Neural crest cell (in vitro differentiated cells): ENCODE results near the gene CYP11A1. TPM values are rescaled to one million over a fixed set of nuclear protein-coding genes. Genes with fewer than 3 reads are reported as not detected.

Experiments
- DNase-seq: peaks from one replicate; pipeline ENCODE4 v3.0.0; 2021; ENCODE audit warnings: low read depth, mixed read lengths, low spot score
- H3K27ac Mint-ChIP-seq: one replicate; pipeline ENCODE4 v1.8.0; 2021; ENCODE audit warnings: mild to moderate bottlenecking, mixed read lengths; ENCODE audit not compliant: unreplicated experiment
- H3K27me3 Mint-ChIP-seq: 2 replicates; pipeline ENCODE4 v1.8.0; 2021; ENCODE audit warnings: low read depth, mild to moderate bottlenecking, mixed read lengths
- H3K36me3 Mint-ChIP-seq: 2 replicates; pipeline ENCODE4 v1.8.0; 2021; ENCODE audit warnings: low read depth, mild to moderate bottlenecking, mixed read lengths
- H3K4me1 Mint-ChIP-seq: 2 replicates; pipeline ENCODE4 v1.8.0; 2021; ENCODE audit warnings: mixed read lengths
- H3K4me3 Mint-ChIP-seq: one replicate; pipeline ENCODE4 v1.8.0; 2021; ENCODE audit warnings: mild to moderate bottlenecking, mixed read lengths
- H3K9me3 Mint-ChIP-seq: 2 replicates; pipeline ENCODE4 v1.8.0; 2021; ENCODE audit warnings: mixed read lengths
- CTCF ChIP-seq: fragments of 200-600 bp; sonication (generic); conservative IDR thresholded peaks from 2 replicates; pipeline ENCODE4 v1.5.0; 2021; ENCODE audit warnings: antibody characterized with exemption, mild to moderate bottlenecking
- total RNA-seq: library from RNA; stranded (reverse); gene quantifications from 2 replicates; pipeline ENCODE4 v1.2.1, GENCODE V29; 2021

CYP11A1 gene
- total RNA-seq, 1 donor from 2014 or later, result 0.77 TPM

- no peaks in the 10 kb centered on the region for H3K27me3 Mint-ChIP-seq
- no peaks in the 10 kb centered on the region for H3K36me3 Mint-ChIP-seq
- DNase-seq, result no peak
- H3K4me1 Mint-ChIP-seq, result peaks cover 16% of the 10 kb centered on the region
- no peak overlapping the region for H3K4me3 Mint-ChIP-seq
- TF ChIP-seq CTCF, result no peak
- peak overlapping the region; percentile 85 for H3K27ac Mint-ChIP-seq
- H3K9me3 Mint-ChIP-seq, result no peaks in the 10 kb centered on the region
These were observed 22.4 kb downstream of the CYP11A1 start for GRCh38 chr15:74345051-74345450.

GRCh38 chr15:74343797-74344127 lies 23.7 kb downstream of the CYP11A1 start:
- no peak overlapping the region for H3K27ac Mint-ChIP-seq
- no peaks in the 10 kb centered on the region for H3K36me3 Mint-ChIP-seq
- no peak overlapping the region for H3K4me3 Mint-ChIP-seq
- no peaks in the 10 kb centered on the region for H3K27me3 Mint-ChIP-seq
- H3K9me3 Mint-ChIP-seq, result no peaks in the 10 kb centered on the region
- no peak for DNase-seq
- peaks cover 16% of the 10 kb centered on the region for H3K4me1 Mint-ChIP-seq
- no peak for TF ChIP-seq CTCF

GRCh38 chr15:74343127-74343796 lies 24.2 kb downstream of the CYP11A1 start:
- H3K9me3 Mint-ChIP-seq, result no peaks in the 10 kb centered on the region
- no peak overlapping the region for H3K27ac Mint-ChIP-seq
- TF ChIP-seq CTCF, result no peak
- DNase-seq, result no peak
- no peaks in the 10 kb centered on the region for H3K36me3 Mint-ChIP-seq
- H3K4me3 Mint-ChIP-seq, result no peak overlapping the region
- no peaks in the 10 kb centered on the region for H3K27me3 Mint-ChIP-seq
- peaks cover 16% of the 10 kb centered on the region for H3K4me1 Mint-ChIP-seq

- DNase-seq, result no peak
- Mint-ChIP-seq H3K9me3 (no peaks in the 10 kb centered on the region), H3K27me3 (no peaks in the 10 kb centered on the region), H3K4me1 (peaks cover 7% of the 10 kb centered on the region), H3K27ac (no peak overlapping the region), H3K4me3 (no peak overlapping the region), H3K36me3 (no peaks in the 10 kb centered on the region)
- no peak for TF ChIP-seq CTCF
These were observed 27.3 kb downstream of the CYP11A1 start for GRCh38 chr15:74340150-74340549.

GRCh38 chr15:74339371-74339770 lies 28.1 kb downstream of the CYP11A1 start:
- DNase-seq, result no peak
- H3K4me1 Mint-ChIP-seq, result peaks cover 1% of the 10 kb centered on the region
- H3K4me3 Mint-ChIP-seq, result no peak overlapping the region
- H3K36me3 Mint-ChIP-seq, result no peaks in the 10 kb centered on the region
- TF ChIP-seq CTCF, result no peak
- no peaks in the 10 kb centered on the region for H3K27me3 Mint-ChIP-seq
- H3K27ac Mint-ChIP-seq, result no peak overlapping the region
- no peaks in the 10 kb centered on the region for H3K9me3 Mint-ChIP-seq
